Uterus (tissue), 2 donors: ENCODE results near the gene ZNF594.

Experiments used
- CTCF ChIP-seq, 4 experiments: fragments of 200-600 bp in 2 of 4; fragments of 450-650 bp in 2 of 4; sonication (generic) in 2 of 4; IDR thresholded peaks; one replicate each; pipeline ENCODE4 v1.5.1; 2016 to 2019; ENCODE audit warnings: antibody characterized with exemption in 4 of 4, mild to moderate bottlenecking in 2 of 4, moderate library complexity in 1 of 4
- POLR2A ChIP-seq, 2 donors: fragments of 450-650 bp; IDR thresholded peaks; one replicate each; pipeline ENCODE4 v1.6.1; 2016; ENCODE audit warnings: antibody characterized with exemption in 2 of 2, mild to moderate bottlenecking in 1 of 2, moderate library complexity in 1 of 2

GRCh38 chr17:5219536-5219935 lies 27.9 kb upstream of the ZNF594 start:
- TF ChIP-seq CTCF (IDR thresholded peaks at IDR 0.05) (no peak), POLR2A (IDR thresholded peaks at IDR 0.05) (no peak)
